GM19328 (cell line): ENCODE measurements around the gene SLC7A5.

Experiments
- ATAC-seq: cut with Tn5 transposase; IDR thresholded peaks from one replicate; pipeline ENCODE4 v1.9.1; 2021; ENCODE audit warnings: mild to moderate bottlenecking, moderate library complexity; ENCODE audit not compliant: unreplicated experiment

SLC7A5 gene

DNA sequence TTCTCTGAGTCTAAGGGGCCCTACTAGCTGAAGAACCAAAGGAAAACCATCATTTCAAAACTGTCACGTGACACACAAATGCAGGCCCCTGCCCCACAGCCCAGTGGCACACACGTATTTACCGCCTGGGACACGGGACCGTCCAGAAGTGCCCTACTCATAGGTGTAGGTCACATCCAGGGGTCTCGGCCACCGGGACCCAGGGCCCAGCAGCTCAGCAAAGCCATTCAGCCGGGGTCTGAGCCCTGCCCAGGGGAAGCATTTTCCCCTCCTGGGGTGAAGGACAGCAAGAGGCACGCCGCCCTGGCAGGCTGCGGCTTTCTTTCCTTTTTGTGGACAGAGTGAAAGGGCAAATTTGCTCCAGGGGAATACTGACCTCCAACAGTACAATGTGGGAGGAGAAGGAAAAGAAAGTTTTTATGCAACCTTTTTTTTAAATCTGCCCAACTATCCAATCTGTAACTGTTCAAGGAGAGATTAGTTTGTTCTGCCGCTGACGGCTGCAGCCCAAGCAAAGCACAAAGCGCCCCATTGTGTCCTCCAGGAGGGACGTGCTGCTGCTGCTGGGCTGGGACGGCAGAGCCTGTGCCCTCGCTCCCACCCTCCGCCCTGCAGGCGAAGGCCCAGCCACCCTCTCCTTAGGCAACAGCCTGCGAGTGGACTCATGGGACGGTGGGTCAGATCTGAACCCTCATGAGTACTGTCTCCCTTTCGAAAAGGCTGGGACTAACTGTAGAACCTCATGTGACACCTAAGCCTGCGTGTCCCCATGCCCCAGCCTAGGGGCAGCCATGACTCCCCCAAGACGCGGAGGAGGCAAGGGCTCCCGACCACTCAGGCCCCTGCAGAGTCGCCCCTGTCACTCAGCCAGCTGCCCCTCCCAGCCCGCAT lies 21.3 kb downstream of the SLC7A5 start:
- ATAC-seq: no peak

DNA sequence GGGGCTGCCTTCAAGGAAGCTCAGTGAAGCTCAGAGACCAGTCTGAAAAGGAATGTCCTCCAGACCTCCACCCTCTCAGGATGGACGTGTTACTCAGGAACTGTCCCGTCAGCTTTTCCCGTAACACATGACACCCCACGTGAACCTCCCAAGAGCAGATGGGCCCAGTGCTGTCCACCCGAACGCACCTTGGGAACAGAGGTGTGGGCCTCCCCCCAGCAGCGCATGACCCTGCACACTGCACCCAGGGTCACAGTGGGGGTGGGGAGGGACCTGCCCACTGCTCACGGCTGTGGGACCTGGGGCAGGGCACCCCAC lies 21.9 kb downstream of the SLC7A5 start:
- ATAC-seq: no peak

DNA sequence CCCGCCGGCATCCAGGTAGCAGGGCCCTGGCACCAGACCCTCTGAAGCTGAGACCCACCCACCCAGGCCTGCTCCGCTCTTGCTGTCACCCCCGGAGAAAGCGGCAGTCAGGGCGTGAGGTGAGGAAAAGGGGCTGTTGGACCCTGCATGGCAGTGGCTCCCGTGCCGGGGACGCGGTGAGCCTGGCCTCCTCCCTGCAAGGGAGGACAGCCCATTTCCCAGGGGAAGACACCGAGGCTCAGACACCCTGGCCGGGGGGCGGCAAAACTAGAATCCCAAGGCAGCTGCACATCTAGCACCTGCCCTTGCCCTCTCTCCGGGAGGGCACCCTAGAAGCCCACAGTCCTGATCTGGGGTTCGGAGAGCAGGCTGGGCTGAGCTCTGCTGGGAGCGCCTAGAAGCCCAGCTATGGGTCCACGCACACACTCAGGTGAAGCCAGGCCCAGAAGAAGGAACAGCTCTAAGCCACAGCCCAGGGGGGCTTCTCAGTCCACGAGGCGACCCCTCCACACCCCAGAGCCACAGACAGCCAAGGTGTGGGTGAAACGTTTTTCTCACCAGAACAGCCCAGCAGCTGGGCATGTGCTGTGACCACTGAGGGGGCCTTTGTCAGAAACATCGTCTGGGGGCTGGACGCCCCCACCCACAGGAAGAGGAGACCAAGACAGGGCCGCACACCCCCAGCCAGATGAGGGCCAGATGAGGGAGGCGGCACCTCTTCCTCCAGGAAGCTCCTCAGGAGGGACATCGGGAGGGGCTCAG lies 22.4 kb downstream of the SLC7A5 start:
- ATAC-seq: no peak

DNA sequence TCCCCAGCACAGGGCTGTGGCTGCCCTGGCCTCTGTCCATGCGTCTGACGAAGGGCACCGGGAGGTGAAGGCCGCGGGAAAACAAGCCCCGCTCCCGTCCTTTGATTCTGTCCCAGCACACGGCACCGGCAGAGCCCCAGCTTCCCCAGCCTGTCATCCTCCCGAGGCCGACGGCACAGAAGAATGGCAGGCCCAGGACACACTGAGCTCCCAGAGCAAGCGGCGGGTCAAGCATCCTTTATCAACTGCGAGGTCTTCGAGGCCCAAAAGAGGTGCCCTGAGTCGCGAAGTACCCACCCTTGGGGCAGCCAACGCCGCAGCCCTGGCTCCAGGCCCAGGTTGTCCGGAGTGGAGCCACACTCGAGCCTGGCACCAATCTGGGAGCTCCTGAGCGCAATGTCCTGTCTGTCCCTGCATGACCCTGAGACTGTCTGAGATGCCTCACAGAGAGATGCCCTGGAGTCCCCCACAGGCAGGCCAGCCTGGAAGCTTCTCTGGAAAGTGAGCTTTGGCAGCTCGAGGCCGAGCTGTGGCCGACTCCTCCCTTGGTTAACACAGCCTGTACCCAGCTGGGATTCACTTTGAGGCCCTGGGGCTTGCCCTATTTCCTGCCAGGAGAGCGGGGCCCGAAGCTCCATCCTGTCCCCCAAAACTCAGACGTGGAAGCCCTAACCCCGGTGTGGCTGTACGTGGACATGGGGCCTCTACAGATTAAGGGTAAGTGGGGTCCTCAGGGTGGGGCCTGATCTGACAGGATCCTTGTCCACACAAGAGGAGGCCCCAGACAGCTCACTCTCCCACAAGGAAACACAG lies 23.3 kb downstream of the SLC7A5 start:
- ATAC-seq: no peak

DNA sequence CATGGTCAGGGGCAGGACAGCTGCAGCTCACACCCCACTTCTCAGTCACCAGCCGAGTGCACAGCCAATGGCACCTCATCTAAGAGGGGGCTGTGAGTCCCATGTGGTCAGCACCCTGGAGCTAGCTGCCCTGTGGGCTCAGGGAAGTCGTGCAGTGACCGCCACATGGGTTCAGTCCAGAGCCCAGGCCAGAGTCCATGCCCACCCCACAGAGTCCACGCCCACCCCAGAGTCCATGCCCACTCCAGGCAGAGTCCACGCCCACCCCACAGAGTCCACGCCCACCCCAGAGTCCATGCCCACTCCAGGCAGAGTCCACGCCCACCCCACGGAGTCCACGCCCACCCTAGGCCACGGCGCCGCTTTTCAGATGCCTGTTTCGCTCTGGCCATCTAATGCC lies 24.1 kb downstream of the SLC7A5 start:
- ATAC-seq: no peak

DNA sequence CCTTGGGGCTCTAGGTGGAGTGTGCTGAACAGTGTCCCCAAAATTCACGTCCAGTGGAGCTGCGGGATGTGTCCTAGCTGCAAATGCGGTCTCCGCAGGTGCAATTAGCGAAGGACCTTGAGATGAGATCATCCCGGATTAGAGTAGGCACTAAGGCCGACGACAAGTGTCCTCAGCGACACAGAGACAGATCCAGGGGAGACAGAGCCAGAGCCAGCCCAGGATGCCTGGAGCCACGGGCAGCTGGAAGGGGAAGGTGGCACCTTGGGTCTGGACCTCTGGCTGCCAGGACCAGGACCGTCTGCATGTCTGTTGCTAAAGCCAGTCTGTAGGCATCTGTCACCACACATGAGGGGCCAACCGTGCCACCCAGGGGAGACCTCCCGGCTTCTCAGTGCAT lies 24.5 kb downstream of the SLC7A5 start:
- no peak for ATAC-seq

DNA sequence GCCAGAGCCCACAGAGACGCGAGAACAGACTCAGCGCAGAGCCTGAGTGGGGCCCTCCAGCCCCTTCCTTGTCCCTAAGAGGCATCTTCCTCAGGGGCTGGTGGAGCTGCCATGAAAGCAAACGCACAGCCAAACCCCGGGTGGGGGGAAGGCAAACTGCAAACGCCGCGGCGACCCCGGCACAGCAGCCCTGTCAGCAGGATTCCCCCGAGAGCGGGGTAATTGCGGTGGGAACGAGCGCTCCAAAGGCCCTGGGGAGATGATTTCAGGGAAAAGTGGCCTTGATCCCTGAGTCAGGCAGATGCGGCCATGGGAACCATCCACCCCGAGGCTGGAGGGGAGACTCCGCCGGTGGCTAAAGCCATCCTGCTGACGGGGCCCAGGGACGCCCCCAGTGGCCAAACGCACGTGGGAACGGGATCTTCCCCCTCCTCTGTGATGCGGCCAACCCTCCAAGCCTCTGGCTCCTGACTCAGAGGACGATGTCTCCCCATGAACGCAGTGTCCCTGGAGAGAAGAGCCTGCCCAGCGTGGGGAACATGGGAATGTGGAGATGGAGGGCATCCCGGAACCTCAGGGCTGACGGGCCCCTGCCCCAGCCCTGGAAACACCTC lies 25.1 kb downstream of the SLC7A5 start:
- no peak for ATAC-seq

DNA sequence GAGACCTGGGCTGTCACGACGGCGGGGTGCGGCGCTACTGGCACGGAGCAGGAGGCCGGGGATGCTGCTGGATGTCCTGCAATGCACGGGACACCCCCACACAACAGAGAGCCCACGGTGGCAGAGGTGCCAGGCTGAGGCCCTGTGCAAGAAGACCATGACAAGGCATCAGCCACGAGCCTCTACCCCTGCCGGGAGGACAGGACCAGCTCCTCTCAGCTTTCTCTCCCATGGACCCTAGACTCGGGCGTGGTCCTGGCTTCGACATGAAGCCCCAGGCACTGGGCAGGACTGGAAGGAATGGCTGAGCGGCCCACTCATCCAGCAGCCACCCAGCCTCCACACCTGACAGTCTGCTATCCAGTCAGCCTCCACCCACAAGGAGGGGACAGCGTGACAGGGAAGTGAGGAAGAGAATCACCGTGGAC lies 25.6 kb downstream of the SLC7A5 start:
- no peak for ATAC-seq

DNA sequence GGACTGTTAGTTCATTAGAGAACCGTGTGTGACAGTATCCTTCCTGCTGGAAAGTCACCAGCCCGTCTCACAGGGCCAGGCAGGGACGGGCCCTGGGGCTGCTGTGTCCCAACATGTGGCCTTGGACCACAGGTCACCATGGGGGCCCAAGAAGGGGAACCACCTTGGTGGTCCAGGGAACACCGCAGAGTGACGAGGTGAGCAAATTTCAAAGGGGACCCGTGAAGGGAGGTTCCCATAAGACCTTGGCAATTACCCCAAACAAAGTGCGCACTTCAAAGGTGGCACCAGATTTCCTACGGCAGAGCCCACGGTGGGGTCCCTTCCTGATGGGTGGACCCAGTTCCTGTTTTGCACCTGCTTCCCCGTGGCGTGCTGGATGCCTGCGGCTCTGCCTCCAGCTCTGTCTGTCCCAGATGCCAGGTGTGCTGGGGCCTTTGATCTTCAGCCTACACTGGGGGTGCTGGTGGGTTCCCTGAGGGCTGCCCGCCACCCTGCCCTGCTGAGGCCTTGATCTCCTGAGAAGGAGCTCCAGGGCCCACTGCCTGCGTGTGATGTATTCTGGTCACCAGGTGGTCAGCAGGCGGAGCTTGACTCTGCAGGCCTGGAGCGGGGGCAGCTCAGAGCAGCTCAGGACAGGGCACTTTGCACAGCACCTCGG lies 27.0 kb downstream of the SLC7A5 start:
- no peak for ATAC-seq

DNA sequence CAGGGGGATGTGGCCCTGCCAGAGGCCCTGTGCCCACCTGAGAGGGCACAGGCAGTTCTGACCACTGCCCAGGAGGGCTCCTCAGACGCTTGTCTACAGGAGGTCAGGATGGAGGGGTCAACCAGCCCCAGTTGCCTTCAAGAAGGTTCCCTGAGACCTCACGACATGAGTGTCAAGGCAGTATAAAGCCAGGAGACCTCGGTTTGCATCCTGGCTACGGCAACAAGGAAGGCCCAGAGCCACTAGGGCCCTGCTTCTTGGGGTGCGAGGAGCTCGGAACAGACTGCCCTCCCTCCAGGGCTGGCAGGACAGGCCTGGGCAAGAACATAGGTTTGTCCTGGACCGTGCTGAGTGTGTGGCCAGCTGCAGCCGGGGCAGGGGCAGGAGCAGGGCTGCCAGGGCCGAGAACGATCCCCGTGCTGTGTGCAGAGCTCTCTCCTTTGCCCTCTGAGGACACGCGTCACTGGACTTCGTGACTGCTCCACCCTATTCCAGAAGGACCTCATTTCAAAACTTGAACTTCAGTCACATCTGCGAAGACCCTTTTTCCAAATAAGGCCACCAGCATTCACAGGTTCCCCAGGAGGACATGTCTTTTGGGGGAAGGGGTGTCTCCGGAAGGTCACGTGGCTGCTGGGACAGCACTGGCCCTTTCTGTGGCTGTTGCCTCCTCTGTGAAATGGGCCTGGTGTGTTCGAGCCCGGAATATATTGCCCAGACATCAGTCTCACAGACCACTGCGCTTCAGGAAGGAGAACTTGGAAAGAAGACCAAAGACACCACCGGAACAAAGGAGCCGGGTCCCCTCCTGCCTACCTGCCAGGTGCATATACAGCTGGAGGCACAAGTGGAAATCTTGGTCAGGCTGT lies 27.7 kb downstream of the SLC7A5 start:
- no peak for ATAC-seq

DNA sequence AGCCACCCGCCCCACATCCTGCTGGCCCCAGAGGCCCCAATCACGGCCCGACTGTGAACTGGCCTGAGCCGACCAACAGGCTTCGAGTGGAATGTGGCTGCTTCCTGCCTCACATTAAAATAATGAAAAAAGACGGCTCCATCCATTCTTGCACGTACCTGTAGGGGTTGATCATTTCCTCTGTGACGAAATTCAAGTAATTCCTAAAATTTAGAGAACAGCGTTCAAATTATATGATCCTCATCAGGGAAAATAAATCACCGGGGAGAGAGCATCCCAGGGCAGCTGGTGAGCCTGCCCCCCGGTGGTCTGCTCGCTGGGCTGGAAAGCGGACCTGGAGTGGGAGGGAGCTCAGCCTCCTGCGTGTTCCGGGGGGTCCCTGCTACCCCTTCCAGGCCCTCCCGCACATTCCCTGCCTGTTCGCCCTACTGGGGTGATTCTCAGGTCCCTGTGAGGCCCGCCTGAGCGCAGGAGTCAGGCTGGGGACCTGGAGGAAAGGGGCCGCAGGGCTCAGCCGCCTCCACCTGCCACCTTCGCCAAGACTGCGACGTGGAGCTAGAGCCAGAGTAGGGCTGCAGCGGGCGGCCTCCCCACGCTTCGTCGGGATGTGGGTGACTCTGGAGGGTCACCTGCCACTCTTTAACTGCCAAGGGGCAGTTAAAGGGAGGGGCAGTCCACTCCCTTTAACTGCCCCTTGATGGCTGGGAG lies 28.9 kb downstream of the SLC7A5 start:
- ATAC-seq: no peak

DNA sequence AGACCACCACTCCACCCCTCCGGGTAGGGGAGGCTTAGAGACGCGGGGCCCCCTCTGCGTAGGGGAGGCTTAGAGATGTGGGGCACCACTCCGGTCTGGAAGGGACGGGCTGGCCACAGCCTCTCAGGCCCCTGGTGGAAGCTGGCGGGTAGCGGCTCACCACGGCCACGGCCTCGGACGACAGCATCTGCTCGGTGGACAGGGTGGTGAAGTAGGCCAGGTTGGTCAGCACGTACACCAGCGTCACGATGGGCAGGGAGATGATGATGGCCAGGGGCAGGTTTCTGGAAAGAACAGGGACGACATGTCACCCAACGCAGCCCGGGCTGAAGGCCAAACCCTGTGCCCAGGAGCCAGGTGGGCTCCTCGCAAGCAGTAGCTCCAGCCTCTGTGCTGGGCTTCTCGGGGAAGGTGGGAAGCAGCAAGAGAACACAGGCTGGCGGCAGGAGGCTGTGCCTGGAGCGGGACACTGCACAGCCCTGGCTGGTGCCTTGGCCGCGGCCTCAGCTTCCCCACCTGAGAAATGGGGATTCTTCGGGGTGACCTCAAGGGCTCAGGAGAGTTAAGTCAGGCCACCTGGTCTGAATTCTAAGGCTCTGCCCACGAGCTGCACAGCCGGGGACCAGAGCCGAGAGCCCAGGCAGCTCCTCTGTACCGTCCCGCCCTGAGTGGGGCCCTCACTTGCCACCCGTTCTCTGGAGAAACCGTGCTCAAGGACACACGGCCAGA lies 29.6 kb downstream of the SLC7A5 start:
- ATAC-seq: no peak

DNA sequence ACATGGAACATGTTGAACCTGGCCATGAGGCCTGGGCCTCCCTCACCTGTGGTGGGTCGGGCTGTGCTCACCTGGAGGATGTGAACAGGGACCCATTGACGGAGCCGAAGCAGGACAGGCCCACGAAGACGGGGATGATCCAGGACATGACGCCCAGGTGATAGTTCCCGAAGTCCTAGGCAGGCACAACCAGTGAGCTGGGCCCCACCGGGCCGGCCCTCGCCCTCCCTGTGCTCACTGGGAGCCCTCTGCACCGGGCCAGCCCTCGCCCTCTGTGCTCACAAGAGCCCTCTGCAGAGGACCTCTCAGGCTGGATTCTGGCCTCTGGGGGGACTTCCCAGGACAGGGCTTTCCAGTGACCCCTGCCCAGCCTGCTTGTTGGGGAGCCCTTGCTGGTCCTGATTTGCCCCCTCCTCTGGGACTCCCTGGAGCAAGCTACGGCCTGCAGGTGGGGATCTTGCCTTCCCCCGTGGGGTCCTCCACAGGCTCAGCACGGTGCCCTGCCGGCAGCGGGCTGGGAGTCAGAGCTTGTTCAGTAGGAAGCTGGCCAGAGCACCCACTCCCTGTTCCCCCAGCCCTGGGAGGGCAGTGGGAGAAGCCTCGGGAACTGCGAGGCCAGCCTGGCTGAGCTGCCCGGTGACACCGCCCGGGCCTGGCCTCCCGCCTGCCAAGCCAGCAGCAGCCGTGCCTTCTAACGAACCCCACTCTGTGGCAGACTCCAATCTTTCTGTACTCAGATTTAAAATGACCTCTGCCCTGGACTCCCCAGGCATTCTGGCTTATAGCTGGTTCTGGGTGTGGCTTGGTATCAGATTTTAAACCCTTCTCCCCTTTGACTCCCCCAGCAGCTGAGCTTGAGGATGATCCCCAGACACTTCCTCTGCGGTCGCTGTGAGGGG lies 30.4 kb downstream of the SLC7A5 start:
- no peak for ATAC-seq

DNA sequence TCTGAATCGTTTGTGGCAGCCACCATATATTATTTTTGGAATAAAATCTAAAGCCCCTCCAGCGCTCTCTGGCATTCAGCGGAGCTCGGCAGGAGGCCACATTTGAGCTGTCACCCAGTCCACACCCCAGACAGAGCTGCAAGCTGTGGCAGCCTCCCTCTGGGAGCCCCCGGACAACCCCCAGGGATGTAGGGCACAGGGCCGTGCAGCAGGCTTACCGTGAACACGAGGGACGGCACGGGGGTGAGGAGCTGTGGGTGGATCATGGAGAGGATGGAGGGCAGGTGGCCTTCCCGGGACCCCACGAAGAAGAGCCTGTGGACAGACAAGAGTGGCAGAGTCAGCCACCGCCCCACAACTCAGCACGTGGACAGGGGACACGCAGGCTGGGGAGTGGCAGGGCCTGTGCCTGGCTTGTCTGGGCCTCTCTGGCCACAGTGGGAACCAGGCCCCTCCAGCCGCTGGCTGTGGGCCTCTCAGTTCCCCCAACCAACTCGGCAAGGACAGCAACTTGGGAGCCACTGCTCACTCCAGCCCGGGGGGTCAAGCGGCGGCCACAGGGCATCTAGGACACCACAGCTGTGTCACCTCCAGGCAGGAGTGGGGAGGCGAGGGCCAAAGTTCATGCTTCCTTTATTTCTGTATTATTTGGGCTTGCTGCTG lies 31.5 kb downstream of the SLC7A5 start:
- no peak for ATAC-seq

DNA sequence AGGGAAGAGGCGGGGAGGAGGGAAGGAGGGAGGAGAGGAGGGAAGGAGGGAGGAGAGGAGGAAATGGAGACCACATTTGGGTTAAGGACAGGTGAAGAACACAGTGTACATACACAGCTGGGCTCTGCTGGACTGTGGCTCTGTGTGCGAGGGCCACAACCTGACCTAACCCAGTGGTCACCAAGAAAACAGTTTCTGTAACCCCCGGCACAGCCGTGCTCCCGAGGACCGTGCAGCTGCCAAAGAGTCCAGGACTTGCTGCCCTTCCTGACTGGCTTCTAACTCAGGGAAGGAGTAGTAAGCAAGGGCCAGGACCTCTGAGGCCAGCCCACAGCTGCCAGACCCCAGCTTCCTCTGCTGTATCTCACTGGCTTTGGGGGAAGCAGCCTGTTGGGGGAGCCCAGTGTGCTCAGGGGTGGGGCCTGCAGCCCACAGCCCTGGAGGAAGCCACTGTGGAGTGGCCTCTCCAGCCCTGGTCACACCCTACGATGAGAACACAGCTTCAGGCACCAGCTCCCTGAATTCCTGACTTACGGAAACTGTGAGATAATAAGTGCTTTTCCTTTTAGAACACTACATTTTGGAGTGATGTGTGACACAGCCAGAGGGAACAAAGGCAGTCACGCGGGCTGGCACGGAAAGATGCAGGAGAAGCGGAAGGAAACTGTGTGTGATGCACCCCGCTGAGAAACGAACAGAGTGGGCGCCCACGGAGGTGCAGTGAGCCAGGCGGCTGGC lies 32.3 kb downstream of the SLC7A5 start:
- ATAC-seq: no peak

DNA sequence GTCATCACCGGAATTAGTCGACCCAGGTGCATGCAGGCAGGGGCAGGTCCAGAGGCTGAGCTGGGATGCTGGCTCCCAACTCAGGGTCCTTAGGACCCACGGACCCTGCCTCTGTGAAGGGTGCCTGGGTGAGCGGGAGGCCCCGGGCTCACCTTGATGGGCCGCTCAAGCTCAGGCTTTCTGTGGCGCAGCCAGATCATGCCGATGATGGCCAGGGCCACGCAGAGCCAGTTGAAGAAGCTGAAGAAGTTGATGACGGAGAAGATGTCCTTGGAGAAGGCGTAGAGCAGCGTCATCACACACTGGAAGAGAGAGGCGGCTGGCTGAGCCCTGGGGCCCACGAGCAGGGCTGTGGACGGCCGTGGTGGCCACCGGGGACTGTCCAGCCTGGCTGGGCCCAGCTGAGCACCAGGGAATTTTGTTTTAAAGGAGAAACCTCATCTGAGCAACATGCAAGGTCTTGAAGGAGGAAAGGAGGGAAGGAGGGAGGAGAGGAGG lies 32.9 kb downstream of the SLC7A5 start:
- ATAC-seq: no peak
